Motor neuron (in vitro differentiated cells): Measurements from ENCODE around the gene SMG7. TPM values are rescaled to one million over a fixed set of nuclear protein-coding genes. Genes with fewer than 3 reads are reported as not detected.
"Not testable (repeated sequence)": the region's sequence is repeated elsewhere in the genome, so short reads cannot be mapped to it uniquely, and the experiment has no call there.

Experiments used
- ATAC-seq, 8 experiments: fragments of 200-7000 bp; cut with Tn5 transposase; replicated peaks in 6 of 8; 2 replicates each; pipeline ENCODE4 v1.8.0; 2021; ENCODE audit warnings: mild to moderate bottlenecking in 8 of 8, moderate library complexity in 8 of 8
- H3K27ac ChIP-seq, 2 donors: fragments of 250-450 bp; sonication (Bioruptor Pico); 2 replicates each; pipeline ENCODE4 v1.9.0; 2021; ENCODE audit warnings: antibody characterized with exemption in 2 of 2, mild to moderate bottlenecking in 2 of 2, moderate library complexity in 1 of 2
- H3K4me1 ChIP-seq, 2 donors: fragments of 250-450 bp; sonication (Bioruptor Pico); replicated peaks in 1 of 2; 2 replicates each; pipeline ENCODE4 v1.6.1; 2021; ENCODE audit warnings: antibody characterized with exemption in 2 of 2, mild to moderate bottlenecking in 2 of 2, moderate library complexity in 1 of 2
- H3K4me3 ChIP-seq, 5 donors: fragments of 250-450 bp; sonication (Bioruptor Pico); 2 replicates each; pipeline ENCODE4 v1.9.0; 2021; ENCODE audit warnings: antibody characterized with exemption in 5 of 5, mild to moderate bottlenecking in 5 of 5, moderate library complexity in 4 of 5
- WGBS, 10 experiments: fragments of 450-650 bp; shearing (Covaris generic); methylation state at CpG; one replicate each; pipeline ENCODE4 v1.0.0; 2022; 5-methylcytosine and 5-hydroxymethylcytosine counted together
- in situ Hi-C, 9 experiments: fragments of 400-800 bp; cut with MboI; loops; one replicate each; pipeline ENCODE4 v1.15.0; 2021; ENCODE audit warnings: low sequenced_read_pairs in 9 of 9, low pct_unique_long_range_greater_than_20kb in 2 of 9; ENCODE audit not compliant: unreplicated experiment in 9 of 9
- total RNA-seq, 8 experiments: library from RNA; unstranded; fragments of 300-600 nt; gene quantifications; 2 replicates each; pipeline versions ENCODE4 v1.2.3 to v1.2.4, GENCODE V29; 2022

Gene SMG7, protein sequence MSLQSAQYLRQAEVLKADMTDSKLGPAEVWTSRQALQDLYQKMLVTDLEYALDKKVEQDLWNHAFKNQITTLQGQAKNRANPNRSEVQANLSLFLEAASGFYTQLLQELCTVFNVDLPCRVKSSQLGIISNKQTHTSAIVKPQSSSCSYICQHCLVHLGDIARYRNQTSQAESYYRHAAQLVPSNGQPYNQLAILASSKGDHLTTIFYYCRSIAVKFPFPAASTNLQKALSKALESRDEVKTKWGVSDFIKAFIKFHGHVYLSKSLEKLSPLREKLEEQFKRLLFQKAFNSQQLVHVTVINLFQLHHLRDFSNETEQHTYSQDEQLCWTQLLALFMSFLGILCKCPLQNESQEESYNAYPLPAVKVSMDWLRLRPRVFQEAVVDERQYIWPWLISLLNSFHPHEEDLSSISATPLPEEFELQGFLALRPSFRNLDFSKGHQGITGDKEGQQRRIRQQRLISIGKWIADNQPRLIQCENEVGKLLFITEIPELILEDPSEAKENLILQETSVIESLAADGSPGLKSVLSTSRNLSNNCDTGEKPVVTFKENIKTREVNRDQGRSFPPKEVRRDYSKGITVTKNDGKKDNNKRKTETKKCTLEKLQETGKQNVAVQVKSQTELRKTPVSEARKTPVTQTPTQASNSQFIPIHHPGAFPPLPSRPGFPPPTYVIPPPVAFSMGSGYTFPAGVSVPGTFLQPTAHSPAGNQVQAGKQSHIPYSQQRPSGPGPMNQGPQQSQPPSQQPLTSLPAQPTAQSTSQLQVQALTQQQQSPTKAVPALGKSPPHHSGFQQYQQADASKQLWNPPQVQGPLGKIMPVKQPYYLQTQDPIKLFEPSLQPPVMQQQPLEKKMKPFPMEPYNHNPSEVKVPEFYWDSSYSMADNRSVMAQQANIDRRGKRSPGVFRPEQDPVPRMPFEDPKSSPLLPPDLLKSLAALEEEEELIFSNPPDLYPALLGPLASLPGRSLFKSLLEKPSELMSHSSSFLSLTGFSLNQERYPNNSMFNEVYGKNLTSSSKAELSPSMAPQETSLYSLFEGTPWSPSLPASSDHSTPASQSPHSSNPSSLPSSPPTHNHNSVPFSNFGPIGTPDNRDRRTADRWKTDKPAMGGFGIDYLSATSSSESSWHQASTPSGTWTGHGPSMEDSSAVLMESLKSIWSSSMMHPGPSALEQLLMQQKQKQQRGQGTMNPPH
- 10 to 100 TPM; 12.0 to 51.6 (median 26.8) TPM for total RNA-seq

- Histone ChIP-seq H3K27ac (peak within 1 kb of the TSS; percentile 99), H3K4me3 (peak within 1 kb of the TSS; percentile 58 to 92 (median 77)), H3K4me1 (peaks cover 5 to 11% of the 10 kb centered on the region in 2 donors)
- WGBS, 10 experiments = 0% methylated on average over 7 to 21 of the region's 70 CpGs; no CpG with 5 or more reads in 8 of the 10 experiments
- ATAC-seq = peak; percentile 0 to 4 (median 2)
- in situ Hi-C loops = loop anchor here in 1 of 9 experiments (25.0 kb wide), 1 partner anchor 185 kb away; no protein-coding TSS in a partner anchor
Measured at GRCh38 chr1:183472488-183473216, at the start of gene SMG7. SMG7 (plus strand) TSS chr1:183472499; CDS start chr1:183472621, 122 bp downstream.

DNA sequence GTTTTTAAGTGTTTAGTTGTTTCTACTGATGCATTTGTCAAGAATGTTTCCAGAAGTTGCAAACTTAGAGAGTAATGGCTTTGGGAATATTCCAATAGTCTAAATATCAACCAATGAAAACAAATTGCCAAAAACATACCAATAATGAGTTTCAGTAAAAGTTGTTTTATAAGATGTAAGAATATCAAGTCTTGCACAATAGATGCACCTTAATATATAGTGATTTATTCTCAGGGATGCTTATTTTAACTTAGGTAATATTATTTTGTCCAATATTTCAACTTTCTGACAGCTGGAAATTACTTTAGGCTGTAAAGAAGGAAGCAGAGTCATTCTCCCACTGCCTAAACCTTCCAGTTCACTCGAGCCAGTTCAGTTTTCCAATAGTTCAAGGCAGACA, 48.8 kb upstream of the SMG7 start:
- in situ Hi-C loops = no loop called here

GRCh38 chr1:183424691-183425090, 47.6 kb upstream of the SMG7 start:
- no peak overlapping the region for H3K27ac ChIP-seq
- ATAC-seq = no peak
- in situ Hi-C loops = no loop called here
- peaks cover 0 to 3% of the 10 kb centered on the region in 2 donors for H3K4me1 ChIP-seq
- H3K4me3 ChIP-seq = no peak overlapping the region

More for the DNA sequence above, 48.8 kb upstream of the SMG7 start:
- ATAC-seq = no peak
- Histone ChIP-seq H3K4me3 (no peak overlapping the region), H3K27ac (no peak overlapping the region), H3K4me1 (peaks cover 0 to 14% of the 10 kb centered on the region in 2 donors)
- 0 to 71% (median 57%) methylated on average over 1 of the region's 1 CpG; no CpG with 5 or more reads in 3 of the 10 experiments for WGBS, 10 experiments

DNA sequence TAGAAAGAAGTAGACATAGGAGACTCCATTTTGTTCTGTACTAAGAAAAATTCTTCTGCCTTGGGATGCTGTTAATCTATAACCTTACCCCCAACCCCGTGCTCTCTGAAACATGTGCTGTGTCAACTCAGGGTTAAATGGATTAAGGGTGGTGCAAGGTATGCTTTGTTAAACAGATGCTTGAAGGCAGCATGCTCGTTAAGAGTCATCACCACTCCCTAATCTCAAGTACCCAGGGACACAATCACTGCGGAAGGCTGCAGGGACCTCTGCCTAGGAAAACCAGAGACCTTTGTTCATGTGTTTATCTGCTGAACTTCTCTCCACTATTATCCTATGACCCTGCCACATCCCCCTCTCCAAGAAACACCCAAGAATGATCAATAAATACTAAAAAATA, 44.7 kb upstream of the SMG7 start:
- 25 to 100% (median 76%) methylated on average over 1 to 2 of the region's 3 CpGs; no CpG with 5 or more reads in 4 of the 10 experiments for WGBS, 10 experiments
- ATAC-seq, H3K27ac ChIP-seq, H3K4me3 ChIP-seq, H3K4me1 ChIP-seq, in situ Hi-C loops: not testable (repeated sequence)

DNA sequence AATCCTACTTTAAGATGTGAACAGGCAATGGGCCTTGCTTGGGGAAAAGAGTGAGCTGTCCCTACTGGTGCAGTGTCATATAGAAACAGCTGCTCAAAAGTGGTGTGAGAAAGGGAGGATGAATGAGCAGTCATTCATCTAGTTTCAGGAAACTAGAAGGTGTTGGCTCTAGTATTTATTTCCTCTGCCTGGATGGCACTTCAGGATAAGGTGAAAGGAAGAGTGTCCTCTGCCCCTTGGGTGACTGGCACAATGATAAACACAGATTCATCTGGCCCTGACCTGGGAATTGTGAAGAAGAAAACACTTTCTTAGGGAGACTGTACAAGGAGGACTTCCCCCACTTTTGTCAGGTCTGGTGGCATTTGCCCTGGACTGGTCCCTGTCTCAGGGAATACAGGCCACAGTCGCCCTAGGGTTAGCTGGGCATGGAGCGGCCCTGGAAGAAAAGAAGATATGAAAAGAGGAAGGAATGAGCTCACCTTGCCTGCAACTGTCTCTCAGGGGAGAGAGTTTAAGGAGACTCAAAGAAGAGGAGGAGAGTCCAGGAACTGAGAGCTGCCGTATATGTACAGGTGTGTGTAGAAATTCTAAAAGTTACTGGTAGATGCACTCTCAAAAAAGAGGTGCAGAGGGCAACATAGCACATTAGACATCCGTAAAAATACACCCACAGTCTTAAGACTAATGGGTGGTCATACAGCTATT, 40.3 kb upstream of the SMG7 start:
- peak in 1 of 8 experiments; percentile 8 for ATAC-seq
- in situ Hi-C loops = no loop called here
- Histone ChIP-seq H3K27ac (no peak overlapping the region), H3K4me1 (no peaks in the 10 kb centered on the region), H3K4me3 (no peak overlapping the region)
- 59 to 93% (median 91%) methylated on average over 1 to 4 of the region's 4 CpGs; no CpG with 5 or more reads in 4 of the 10 experiments for WGBS, 10 experiments

DNA sequence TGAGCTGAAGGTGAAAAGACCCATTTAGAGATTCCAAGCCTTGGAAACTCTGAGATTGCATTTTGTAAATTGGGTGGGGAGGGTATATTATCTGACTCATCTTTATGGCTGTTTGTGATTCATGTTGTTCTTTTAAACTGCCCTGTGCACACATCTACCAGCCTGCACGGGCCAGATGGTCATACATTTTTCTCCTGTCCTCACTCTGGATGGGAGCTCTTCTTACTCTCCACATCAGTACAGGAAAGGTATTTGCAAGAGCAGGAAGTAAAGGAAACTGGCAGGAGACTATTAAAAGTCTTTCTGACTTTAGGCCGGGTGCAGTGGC, 39.8 kb upstream of the SMG7 start:
- Histone ChIP-seq H3K27ac (no peak overlapping the region), H3K4me3 (no peak overlapping the region), H3K4me1 (no peaks in the 10 kb centered on the region)
- ATAC-seq = peak in 3 of 8 experiments; percentile 82 to 93 (median 83)
- 50 to 67% methylated on average over 1 of the region's 2 CpGs; no CpG with 5 or more reads in 8 of the 10 experiments for WGBS, 10 experiments
- in situ Hi-C loops = no loop called here

DNA sequence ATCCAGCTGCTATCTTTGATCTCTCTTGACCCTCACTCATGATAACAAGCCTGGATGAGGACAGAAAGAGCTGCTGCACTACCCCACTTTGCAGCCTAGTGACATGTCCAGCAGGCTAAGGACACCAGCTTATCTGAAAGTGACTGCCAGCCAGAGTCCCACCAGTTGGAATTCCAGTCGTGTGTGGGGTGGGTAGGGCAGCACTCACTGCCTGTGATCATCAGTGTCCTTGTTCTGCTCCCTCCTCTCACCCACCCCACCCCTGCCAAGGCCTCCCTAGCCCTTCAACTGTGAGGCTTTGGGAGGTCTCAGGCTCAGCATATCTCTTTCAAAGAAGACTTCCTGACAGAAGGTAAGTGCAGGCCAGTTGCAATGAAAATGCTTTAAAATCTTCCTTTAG, 38.6 kb upstream of the SMG7 start:
- Histone ChIP-seq H3K27ac (no peak overlapping the region), H3K4me1 (no peaks in the 10 kb centered on the region), H3K4me3 (no peak overlapping the region)
- in situ Hi-C loops = no loop called here
- WGBS, 10 experiments = 0 to 20% (median 0%) methylated on average over 1 of the region's 1 CpG; no CpG with 5 or more reads in 6 of the 10 experiments
- no peak for ATAC-seq

- in situ Hi-C loops = no loop called here
- no peak overlapping the region for H3K4me3 ChIP-seq
- ATAC-seq = no peak
- WGBS, 10 experiments = 75 to 100% (median 88%) methylated on average over 1 to 2 of the region's 2 CpGs; no CpG with 5 or more reads in 1 of the 10 experiments
- H3K27ac ChIP-seq = no peak overlapping the region
- H3K4me1 ChIP-seq = no peaks in the 10 kb centered on the region
Measured at GRCh38 chr1:183435497-183435896, 36.8 kb upstream of the SMG7 start.

- ATAC-seq = no peak
- Histone ChIP-seq H3K4me3 (no peak overlapping the region), H3K27ac (no peak overlapping the region), H3K4me1 (peaks cover 0 to 8% of the 10 kb centered on the region in 2 donors)
- in situ Hi-C loops = no loop called here
- 28 to 95% (median 84%) methylated on average over 1 to 2 of the region's 2 CpGs for WGBS, 10 experiments
Measured at GRCh38 chr1:183438060-183438459, 34.2 kb upstream of the SMG7 start.

GRCh38 chr1:183443011-183443410, 29.3 kb upstream of the SMG7 start:
- peak in 5 of 8 experiments; percentile 85 to 97 (median 91) for ATAC-seq
- peaks cover 0 to 14% of the 10 kb centered on the region in 2 donors for H3K4me1 ChIP-seq
- in situ Hi-C loops = no loop called here
- peak overlapping the region in 1 of 2 donors; percentile 39 for H3K27ac ChIP-seq
- H3K4me3 ChIP-seq = no peak overlapping the region
- WGBS, 10 experiments = 33 to 100% (median 81%) methylated on average over 1 to 2 of the region's 2 CpGs

DNA sequence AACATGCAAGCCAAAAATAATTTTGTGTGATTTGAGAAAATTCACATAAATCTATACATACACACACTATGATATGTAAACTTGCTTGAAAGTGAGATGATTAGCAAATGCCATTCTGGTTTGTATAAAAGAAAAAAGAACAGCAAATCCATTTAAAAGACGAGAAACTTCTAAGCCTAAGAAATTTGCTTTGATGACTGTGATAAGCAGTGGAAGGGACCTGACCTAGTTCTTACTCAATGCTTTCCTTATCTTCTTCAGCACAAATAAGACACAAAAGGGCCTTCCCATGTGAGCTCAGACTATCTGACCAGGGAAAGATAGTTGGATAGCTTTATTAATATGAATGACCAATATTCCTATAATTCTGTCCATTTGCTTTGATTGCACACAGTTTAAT, 28.8 kb upstream of the SMG7 start:
- in situ Hi-C loops = no loop called here
- ATAC-seq = no peak
- WGBS, 10 experiments = 0 to 100% (median 85%) methylated on average over 1 of the region's 1 CpG; no CpG with 5 or more reads in 1 of the 10 experiments
- H3K4me1 ChIP-seq = peaks cover 0 to 14% of the 10 kb centered on the region in 2 donors
- no peak overlapping the region for H3K4me3 ChIP-seq
- no peak overlapping the region for H3K27ac ChIP-seq

DNA sequence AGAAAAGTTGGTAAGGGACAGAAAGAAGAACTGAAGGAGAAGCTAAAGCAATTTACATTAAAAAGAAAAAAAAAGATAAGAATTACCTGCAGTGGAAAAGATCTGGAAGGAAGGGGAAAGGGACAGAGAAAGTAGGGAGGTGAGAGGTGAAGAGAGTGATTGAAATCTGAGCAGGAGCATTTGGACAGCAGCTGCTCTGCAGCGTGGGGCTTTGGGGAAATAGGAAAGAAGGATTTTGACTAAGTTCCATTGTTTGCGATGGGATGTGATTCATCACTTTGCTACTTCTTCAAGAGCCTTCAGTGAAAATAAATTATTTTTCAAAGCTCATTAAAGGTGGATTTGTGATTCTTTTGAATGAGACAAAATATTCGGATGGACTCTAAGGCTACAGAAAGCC, 28.1 kb upstream of the SMG7 start:
- no peak overlapping the region for H3K4me3 ChIP-seq
- H3K27ac ChIP-seq = no peak overlapping the region
- ATAC-seq = no peak
- 13 to 90% (median 60%) methylated on average over 2 to 3 of the region's 3 CpGs; no CpG with 5 or more reads in 1 of the 10 experiments for WGBS, 10 experiments
- H3K4me1 ChIP-seq = peaks cover 0 to 14% of the 10 kb centered on the region in 2 donors
- in situ Hi-C loops = no loop called here
